Dermis microvascular lymphatic vessel endothelial cell (primary cell): ENCODE measurements around the gene SECISBP2L. TPM values are rescaled to one million over a fixed set of nuclear protein-coding genes. Genes with fewer than 3 reads are reported as not detected.
"Not testable (repeated sequence)": the region's sequence is repeated elsewhere in the genome, so short reads cannot be mapped to it uniquely, and the experiment has no call there.

ENCODE experiments used
- DNase-seq, 2 donors: peaks; one replicate each; pipeline versions ENCODE4 v3.0.0 to v3.0.0-alpha.2; 2010; ENCODE audit warnings: low read depth in 2 of 2
- total RNA-seq: library from RNA; depleted of rRNA; stranded (reverse); fragments of >200 nt; gene quantifications from 2 replicates; pipeline ENCODE4 v1.2.1, GENCODE V29; 2014

The SECISBP2L gene
- total RNA-seq, 1 donor from 2014 or later: 18.1 TPM

GRCh38 chr15:48993380-48993779 lies 52.9 kb downstream of the SECISBP2L start:
- DNase-seq: no peak

DNA sequence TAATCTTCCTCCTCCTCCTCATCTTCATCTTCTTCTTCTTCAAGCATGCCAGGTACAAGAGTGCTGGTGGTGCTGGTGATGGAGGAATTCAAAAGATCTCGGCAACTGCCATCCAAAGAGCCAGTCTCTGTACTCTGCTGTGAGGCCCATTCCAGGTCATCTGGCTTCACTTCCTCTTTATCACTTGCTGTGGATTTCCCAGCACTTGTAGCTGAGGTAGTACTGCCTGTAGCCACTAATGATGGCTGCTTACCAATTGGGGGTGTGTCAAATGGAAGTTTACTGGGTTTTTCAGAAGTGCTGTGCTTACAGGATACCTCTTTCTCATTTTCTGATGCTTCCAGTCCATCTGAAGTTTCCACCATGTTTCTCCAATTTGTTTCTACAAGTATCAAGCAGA lies 53.7 kb downstream of the SECISBP2L start:
- no peak for DNase-seq

DNA sequence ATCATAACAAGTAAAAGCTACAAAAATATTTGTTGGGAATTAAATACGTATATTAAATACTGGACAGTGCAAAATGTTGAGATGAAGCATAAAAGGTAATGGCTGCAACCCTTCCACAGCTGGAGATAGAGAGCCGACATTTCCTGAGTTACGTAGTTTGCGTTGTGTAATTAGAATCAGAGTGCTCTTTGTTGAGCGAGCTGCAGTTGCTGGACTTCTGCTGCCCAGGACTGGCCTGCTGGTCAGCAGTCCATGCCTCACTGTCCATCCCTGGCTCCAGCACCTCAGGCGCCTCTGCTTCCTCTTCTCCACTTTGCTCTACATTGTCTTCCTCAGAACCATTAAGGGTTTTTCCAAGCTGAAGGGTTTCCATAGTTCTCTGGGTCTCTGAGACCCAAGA lies 54.1 kb downstream of the SECISBP2L start:
- DNase-seq: no peak

GRCh38 chr15:48989170-48989569 lies 57.1 kb downstream of the SECISBP2L start:
- no peak for DNase-seq

GRCh38 chr15:48987142-48987541 lies 59.1 kb downstream of the SECISBP2L start:
- no peak for DNase-seq

GRCh38 chr15:48986240-48986639 lies 60.0 kb downstream of the SECISBP2L start:
- no peak for DNase-seq

- DNase-seq: no peak
Measured at GRCh38 chr15:48985516-48985915, 60.7 kb downstream of the SECISBP2L start.

GRCh38 chr15:48984811-48985352 lies 61.4 kb downstream of the SECISBP2L start:
- DNase-seq: no peak

DNA sequence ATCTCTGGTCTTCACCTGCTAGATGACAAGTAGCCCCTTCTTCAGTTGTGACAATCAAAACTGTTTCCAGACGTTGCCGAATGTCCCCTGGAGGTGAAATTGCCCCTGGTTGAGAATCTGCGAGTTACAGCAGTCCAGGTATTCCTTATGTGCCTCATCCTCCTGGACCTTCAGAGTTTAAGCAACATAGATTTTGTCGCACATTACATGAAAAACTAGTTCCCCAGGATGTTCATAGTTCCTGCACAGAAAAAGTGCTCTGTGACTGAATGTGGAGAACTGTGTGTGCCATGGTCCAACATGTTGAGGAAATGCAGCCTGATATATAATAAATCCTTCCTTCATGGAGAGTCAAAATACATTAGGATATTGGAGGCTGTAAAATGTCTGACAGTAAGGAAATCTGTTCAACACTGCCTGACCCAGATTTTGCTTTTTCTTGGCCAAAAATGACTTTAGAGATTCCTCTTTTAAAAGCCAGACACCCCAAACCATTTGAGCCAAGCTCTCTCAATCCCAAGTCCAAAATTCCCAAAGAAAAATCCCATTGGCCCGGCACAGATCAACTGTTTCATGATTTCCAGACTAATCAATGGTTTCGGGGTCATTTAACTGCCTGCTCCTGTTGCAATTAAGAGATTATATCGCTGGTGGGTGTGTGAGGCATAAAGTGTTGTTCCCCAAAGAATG lies 62.1 kb downstream of the SECISBP2L start:
- no peak for DNase-seq

GRCh38 chr15:48983300-48983699 lies 62.9 kb downstream of the SECISBP2L start:
- no peak for DNase-seq

DNA sequence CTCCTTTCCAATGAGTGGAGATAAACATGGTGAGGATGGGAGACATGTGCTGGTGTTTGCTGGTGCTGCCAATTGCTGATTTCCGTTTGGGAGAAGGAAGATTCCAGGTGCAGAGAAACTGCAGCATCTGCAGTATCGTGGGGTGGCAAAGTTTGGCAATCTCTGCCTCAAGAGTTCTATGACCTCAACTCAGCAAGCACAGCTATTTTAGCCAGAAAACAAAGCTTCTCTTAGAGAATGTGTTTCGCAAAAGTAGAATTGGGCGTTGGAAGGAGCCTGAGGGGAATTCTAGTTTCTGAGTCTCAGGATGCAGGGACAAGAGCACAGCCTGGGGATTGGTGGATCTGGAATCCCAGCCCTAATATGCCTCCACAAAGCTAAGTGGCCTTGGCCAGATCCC lies 64.3 kb downstream of the SECISBP2L start:
- DNase-seq: no peak

DNA sequence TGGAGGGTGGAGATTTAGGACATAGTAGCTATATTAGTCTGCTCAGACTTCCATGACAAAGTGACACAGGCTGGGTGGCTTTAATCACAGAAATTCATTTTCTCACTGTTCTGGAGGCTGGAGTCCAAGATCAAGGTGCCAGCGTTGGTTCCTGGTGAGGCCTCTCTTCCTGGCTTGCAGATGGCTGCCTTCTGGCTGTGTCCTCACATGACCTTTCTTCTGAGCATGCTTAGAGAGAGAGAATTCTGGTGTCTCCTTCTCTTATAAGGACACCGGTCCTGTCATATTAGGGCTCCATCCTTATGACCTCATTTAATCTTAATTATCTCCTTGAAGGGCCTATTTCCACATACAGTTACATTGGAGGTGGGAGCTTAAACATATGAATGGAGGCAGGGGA lies 67.6 kb downstream of the SECISBP2L start:
- DNase-seq: no peak

GRCh38 chr15:48976444-48977088 lies 69.7 kb downstream of the SECISBP2L start:
- no peak for DNase-seq

- peak; percentile 46 to 77 for DNase-seq
Measured at GRCh38 chr15:48975472-48976419, 70.5 kb downstream of the SECISBP2L start.

- DNase-seq: no peak
Measured at GRCh38 chr15:48974882-48975281, 71.4 kb downstream of the SECISBP2L start.

DNA sequence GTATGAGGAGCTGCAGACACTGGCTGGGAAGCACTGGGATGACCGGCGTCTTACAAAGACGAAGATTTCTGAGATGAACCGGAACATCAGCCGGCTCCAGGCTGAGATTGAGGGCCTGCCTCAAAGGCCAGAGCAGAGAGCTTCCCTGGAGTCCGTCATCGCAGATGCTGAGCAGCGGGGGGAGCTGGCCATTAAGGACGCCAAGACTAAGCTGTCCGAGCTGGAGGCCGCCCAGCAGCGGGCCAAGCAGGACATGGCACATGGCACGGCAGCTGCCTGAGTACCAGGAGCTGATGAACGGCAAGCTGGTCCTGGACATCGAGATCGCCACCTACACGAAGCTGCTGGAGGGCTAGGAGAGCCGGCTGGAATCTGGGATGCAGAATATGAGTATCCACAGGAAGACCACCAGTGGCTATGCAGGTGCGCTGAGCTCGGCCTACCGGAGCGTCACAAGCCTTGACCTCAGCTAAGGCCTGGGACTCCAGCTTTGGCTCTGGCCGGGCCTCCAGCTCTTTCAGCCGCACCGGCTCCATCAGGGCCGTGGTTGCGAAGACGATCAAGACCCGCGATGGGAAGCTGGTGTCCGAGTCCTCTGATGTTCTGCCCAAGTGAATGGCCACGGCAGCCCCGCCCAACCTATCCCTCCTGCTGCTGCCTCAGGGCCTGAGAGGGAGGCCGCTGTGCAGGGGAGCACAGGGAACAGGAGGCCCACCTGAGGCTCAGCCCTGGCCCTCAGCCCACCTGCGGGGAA lies 73.3 kb downstream of the SECISBP2L start:
- no peak for DNase-seq

DNA sequence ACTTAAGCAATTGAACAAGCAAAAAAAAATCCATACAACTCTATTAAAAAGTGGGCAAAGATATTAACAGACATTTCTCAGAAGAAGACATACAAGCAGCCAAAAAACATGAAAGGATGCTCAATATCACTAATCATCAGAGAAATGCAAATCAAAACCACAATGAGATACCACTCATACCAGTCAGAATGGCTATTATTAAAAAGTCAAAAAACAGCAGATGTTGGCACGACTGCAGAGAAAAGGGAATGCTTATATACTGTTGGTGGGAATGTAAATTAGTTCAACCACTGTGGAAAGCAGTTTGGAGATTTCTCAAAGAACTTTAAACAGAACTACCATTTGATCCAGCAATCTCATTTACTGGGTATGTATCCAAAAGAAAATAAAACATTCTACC lies 75.3 kb downstream of the SECISBP2L start:
- DNase-seq: not testable (repeated sequence)

GRCh38 chr15:48968066-48968465 lies 78.2 kb downstream of the SECISBP2L start:
- no peak for DNase-seq

- DNase-seq: no peak
Measured at GRCh38 chr15:48967336-48967735, 78.9 kb downstream of the SECISBP2L start.

DNA sequence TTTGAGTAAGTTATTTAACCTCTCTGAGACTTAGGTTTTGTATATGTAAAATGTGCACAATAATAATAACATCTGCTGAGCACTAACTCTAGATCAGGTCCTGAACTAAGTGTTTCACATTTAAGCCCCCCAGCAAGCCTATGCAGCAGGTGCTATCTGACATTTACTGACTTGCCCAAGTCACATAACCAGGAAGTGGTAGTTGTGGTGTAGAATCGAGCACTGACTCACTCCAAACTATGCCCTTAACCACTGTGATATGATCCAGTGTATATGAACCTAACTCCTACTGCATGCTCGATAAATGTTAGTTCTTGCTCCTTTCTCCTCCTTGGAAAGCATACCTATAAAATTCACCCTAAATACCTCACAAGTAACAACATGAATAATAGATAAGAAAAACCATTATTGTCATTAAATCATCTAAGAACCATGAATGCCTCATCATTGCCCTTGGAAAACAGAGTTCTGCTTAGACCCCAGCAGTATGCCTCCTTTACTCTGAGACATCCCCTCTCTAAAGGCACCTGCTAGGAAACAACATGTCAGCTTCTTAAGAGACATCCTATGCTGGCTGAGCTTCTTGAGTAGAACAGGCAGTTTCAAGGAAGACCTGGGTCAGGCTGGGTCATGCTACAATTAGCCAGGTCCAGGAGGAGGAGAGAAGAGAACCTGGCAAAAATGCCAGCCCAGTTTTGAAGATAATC lies 79.5 kb downstream of the SECISBP2L start:
- no peak for DNase-seq

DNA sequence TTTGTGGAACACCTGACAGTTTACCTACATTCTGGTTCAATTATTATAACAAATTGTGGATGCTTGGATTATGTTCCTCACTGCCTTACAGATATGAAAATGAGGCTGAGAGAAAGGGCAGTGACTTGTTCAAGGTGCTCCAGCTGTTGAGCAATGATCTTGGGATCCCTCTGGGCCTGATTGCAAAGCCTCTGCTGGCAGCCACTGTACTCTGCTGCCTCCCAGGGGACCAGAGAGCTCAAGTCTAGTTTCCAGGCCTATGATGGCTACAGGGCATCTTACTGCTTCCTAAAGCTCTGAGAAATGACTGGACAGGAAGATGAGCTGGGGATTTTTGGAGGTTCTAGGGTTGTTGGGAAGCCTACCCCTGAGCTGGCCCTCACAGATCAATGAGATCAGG lies 80.3 kb downstream of the SECISBP2L start:
- DNase-seq: no peak
